ENCODE results near the gene EHMT1.
"Not testable (repeated sequence)": the region's sequence is repeated elsewhere in the genome, so short reads cannot be mapped to it uniquely, and the experiment has no call there.

EHMT1 gene

DNA sequence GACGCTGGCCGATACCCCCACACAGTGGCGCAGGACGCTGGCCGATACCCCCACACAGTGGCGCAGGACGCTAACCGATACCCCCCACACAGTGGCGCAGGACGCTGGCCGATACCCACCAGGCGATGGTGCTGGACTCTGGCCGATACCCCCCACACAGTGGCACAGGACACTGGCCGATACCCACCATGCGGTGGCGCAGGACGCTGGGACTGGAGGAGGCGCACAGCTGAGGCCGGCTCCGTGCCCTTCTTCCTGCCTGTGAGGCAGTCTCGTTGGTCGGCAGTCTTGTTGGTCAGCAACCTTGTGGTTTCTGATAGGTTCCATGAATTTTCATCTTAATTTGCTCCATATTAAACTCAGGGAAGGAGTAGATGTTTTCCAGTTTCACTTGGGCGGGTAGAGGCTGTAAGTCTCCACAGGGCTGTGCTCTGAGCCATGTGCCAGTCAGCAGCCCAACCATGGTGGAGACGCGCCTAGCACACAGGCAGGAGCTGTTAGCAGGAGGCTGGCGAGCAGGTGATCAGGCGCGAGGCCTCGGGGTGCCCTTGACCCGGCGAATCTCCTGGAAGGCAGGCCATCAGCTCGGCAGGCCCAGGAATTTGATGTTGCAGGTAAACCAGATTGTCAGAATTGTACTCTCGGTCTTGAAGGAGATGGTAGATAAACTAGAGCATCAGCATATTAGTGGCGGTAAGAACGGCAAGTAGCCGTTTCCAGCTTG lies 75.6 kb downstream of the EHMT1 start:
- no peak for DNase-seq (ENCODE audit: low spot score)

GRCh38 chr9:137694962-137695875 lies 76.4 kb downstream of the EHMT1 start:
- peak; percentile 46 for DNase-seq (ENCODE audit: low spot score)

DNA sequence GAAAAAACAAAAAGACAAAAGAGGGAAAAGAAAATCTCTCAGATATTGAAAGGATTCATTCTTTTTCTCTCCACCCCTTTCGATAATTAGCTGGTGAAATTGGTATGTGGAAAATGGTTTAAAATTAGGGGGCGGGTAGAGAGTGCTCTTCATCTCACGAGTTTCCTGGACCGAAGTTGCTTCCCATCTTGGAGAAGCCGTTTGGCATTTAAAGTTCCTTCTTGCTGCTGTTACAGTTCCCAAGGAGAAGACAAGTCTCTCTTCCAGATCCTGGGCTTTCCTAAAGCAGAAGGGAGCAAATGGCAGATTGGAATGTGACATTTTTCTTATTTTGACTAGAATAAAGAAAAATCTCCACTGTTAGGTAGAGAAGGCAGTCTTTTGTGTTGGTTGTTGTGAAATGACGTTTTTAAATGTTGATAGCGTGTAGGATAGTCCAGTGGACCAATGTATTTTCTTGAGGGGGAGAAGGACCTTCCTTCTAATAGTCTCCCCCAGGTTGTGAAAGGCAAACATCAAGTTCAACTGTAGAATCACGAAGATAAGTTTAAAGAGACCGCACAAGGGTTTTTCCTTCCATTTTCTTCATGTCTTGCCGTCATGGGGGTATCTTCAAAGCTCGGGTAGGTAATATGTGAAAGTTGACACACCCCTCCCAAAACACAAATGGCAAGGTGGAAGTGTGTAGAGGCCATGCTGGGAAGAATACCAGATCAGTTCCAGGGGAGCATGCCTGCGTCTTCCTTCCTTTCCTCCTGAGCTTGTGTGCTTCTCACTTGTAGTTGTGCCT lies 77.5 kb downstream of the EHMT1 start:
- no peak for DNase-seq (ENCODE audit: low spot score)

DNA sequence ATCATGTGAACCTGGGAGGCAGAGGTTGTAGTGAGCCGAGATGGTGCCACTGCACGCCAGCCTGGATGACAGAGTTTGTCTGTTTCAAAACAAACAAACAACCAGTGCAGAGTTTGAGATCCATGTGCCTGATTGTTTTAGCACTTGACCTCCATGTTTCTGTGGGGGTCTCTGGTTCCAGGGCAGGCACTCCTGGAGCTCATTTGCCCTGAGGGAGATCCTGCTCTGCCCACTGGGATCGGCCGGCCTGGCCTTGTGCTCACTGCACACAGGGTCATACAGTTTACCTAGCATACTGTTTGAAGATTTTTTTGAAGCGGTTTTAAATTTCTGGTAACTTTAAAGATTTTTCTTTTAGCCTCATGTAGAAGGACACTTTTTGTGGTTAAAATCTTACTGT lies 78.4 kb downstream of the EHMT1 start:
- no peak for DNase-seq (ENCODE audit: low spot score)

DNA sequence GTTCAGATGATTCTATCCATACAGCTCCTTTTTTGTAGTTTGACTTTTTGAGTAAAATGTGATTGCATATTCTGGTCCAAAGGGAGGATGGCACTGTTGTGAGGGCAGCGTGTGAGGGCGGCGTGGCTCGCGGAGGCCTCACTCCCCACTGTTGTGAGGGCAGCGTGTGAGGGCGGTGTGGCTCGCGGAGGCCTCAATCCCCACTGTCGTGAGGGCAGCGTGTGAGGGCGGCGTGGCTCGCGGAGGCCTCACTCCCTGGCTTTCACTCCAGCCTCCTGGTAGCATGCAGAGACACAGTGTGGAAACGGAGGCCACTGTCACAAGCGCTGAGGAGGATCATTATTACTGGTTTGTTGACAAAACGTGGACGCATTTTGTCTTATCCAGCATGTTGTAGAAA lies 79.0 kb downstream of the EHMT1 start:
- no peak for DNase-seq (ENCODE audit: low spot score)

DNA sequence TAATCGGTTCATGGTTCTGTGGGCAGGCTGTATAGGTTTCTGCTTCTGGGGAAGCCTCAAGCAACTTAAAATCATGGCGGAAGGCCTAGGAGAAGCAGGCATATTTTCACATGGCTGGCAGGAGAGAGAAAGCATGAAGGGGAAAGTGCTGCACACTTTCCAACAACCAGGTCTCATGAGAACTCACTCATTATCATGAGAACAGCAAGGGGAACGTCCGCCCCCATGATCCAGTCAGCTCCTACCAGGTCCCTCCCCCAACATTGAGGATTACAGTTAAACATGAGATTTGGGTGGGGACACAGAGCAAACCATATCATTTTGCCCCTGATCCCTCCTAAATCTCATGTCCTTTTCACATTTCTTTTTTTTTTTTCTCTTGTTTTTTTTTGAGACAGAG lies 82.1 kb downstream of the EHMT1 start:
- DNase-seq (ENCODE audit: low spot score), result no peak

GRCh38 chr9:137702615-137703379 lies 84.0 kb downstream of the EHMT1 start:
- no peak for DNase-seq (ENCODE audit: low spot score)

- DNase-seq (ENCODE audit: low spot score), result no peak
Measured at GRCh38 chr9:137703842-137704508, 85.2 kb downstream of the EHMT1 start.

DNA sequence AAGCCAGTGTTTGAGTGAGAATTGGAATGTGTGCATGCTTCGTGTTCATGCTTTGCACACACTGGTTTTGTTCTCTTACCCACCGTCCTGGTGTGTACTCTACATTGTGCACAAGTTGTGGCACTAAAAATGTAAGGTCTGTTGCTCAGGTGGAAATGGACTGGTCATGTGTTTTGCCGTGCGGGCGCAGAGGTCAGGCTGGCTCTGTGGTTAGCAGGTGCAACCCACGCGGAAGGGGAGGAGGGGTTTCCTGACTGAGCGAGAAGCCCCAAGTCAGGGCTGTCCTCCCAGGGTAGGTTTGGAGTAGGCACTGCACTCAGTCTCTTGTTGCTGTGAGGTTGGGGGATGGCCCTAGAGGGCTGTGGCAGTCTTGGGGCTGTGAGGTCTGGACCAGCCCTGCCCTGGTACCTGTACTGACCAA lies 86.6 kb downstream of the EHMT1 start:
- no peak for DNase-seq (ENCODE audit: low spot score)

DNA sequence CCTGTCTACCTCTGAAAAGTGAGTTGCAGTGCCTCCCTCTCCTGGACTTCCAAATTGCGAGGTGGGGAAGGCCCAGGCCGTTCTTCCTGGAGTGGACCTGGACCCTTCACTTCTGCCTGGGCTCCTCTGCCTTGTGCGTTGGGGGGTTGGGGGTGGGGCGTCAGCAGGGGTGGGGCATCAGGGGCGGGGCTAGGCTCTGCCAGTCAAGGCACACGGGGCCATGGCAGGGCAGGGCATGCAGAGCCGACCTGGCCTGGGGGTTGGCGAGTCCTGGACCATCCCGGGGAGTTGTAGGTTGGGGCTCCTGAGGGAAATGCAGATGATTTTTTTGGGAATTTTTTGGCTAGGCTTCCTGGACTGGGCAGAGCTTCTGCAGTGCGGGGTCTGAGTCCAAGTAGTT lies 87.1 kb downstream of the EHMT1 start:
- no peak for DNase-seq (ENCODE audit: low spot score)

DNA sequence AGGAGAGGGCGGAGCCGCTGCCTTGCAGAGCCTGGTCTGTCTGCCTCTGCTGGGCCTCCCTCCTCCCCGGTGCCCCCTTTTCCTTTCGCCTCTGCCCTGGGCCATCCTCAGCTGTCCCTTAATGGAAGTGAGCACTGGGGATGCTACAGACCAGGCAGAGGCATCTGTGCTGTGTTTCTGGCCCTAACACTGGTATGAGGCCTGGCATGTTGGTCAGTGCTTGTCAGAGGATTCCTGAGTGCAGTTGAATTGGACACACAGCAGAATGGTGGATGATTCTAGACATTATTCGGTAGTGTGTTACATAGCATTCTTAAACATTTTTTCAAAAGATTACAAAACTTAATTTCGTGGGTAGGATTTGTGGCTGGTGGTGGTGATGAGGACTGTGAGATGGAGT lies 88.6 kb downstream of the EHMT1 start:
- no peak for DNase-seq (ENCODE audit: low spot score)

- no peak for DNase-seq (ENCODE audit: low spot score)
Measured at GRCh38 chr9:137708590-137709284, 89.9 kb downstream of the EHMT1 start.

- DNase-seq (ENCODE audit: low spot score), result no peak
Measured at GRCh38 chr9:137709411-137710101, 90.8 kb downstream of the EHMT1 start.

- DNase-seq (ENCODE audit: low spot score), result no peak
Measured at GRCh38 chr9:137710704-137711103, 91.9 kb downstream of the EHMT1 start.

- no peak for DNase-seq (ENCODE audit: low spot score)
Measured at GRCh38 chr9:137711678-137712105, 92.9 kb downstream of the EHMT1 start.

DNA sequence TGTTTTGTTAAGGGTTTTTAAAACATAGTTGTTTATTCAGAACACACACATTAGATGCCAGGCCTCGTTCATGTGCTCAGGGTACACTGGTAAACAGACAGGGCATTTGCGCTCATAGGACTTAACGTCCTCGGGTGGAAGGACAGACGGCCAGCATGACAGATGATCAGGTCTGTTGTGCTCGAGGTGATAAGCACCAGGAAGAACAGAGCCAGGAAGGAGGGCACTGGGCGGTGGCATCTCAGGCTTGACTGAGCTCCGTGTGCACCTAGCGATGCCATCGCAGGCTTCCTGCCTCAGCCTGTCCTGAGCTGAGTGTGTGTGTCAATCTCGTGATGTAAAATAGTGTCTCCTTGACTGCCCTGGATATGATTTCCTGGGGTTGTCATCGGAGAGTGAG lies 96.5 kb downstream of the EHMT1 start:
- DNase-seq (ENCODE audit: low spot score), result no peak

GRCh38 chr9:137715866-137716693 lies 97.3 kb downstream of the EHMT1 start:
- DNase-seq (ENCODE audit: low spot score), result not testable (repeated sequence)

- DNase-seq (ENCODE audit: low spot score), result no peak
Measured at GRCh38 chr9:137716694-137717287, 98.0 kb downstream of the EHMT1 start.
